Measurements from ENCODE around the gene NUP133.

- TF ChIP-seq CTCF (conservative IDR thresholded peaks at IDR 0.05; ENCODE audit: low read depth, low read length) (no peak), EZH2 (IDR thresholded peaks at IDR 0.05; ENCODE audit: borderline replicate concordance, low read depth, low read length, poor library complexity, severe bottlenecking) (no peak)
These were observed 115.2 kb downstream of the NUP133 start for GRCh38 chr1:229392936-229393335.
